ENCODE results near the gene PNPLA8.
"Not testable (repeated sequence)": the region's sequence is repeated elsewhere in the genome, so short reads cannot be mapped to it uniquely, and the experiment has no call there.

Gene PNPLA8

GRCh38 chr7:108467391-108467790 is 58.5 kb downstream of the PNPLA8 start:
- DNase-seq = no peak

- DNase-seq = not testable (repeated sequence)
Measured at GRCh38 chr7:108466322-108466721, 59.6 kb downstream of the PNPLA8 start.

GRCh38 chr7:108464743-108465142 is 61.2 kb downstream of the PNPLA8 start:
- DNase-seq = no peak

GRCh38 chr7:108463613-108464012 is 62.3 kb downstream of the PNPLA8 start:
- DNase-seq = no peak

- DNase-seq = no peak
Measured at GRCh38 chr7:108461840-108462239, 64.1 kb downstream of the PNPLA8 start.

GRCh38 chr7:108460964-108461363 is 65.0 kb downstream of the PNPLA8 start:
- DNase-seq = no peak

DNA sequence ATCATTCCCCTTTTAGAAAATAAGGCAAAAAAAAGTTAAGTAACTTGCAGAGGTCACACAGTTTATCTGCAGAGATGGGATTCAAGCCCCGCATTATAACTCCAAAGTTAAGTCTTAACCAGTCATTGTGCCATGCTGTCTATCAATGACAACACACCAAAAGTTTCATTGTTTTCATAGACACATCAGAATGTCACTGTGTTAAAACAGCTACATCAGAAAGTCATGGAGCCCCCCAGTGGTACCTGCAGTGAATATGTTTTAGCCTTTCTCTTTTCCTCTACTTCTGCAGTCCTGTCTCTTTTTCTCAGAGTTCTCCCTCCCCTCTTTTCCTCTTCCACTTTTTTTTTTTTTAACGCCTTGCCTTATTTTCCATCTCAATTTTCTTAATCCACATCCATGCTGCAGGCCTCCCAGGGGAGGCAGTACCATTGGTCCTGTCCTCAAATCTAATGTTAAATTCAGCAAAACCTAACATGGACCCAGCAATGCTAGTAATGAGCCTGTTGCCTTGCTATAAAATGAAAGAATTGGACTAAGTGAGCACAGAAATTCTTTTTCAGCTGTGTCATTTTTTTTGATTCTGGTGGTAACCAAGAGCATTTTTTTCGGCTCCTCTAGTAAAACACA is 65.9 kb downstream of the PNPLA8 start:
- peak; percentile 13 for DNase-seq

- DNase-seq = no peak
Measured at GRCh38 chr7:108457871-108458270, 68.1 kb downstream of the PNPLA8 start.

- no peak for DNase-seq
Measured at GRCh38 chr7:108456845-108457540, 68.9 kb downstream of the PNPLA8 start.

DNA sequence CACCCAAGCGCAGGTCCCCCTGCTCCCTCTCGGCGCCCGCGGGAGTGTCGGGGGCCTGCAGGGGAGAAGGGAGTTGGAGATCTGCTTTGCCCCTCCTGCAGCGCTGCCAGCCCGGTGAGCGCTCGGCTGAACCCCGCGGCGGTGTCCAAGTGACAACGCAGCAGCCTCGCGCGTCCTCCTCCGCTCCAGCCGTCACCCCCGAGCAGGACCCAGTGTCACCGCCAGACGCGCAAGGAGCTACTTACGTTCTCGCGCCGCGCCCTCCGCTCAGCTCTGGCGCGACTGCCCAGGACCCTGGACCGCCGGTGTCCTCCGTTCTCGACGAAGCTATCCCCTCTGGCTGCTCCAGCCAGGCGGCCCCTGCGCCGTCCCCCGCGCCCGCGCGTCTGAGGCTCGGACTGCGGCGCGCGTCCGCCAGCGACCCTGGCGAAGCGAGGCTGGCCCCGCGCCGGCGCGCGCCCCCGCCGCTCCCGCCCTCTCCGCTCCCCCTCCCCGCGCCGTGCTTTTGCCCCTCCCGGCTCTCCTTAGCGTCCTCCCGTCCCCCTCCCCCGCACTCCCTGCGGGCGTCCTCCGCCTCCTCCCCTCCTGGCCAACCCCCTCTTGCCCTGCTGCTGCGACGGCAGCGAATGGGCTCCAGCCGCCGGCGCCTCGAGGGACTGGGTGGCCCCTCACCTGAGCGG is 69.8 kb downstream of the PNPLA8 start, which contains the start of gene NRCAM:
NRCAM (minus strand) TSS at position 439 of the 680 bp plus-strand sequence. CDS start 216,372 bp downstream, outside the sequence.
- DNase-seq = peak; percentile 13

- peak; percentile 25 for DNase-seq
Measured at GRCh38 chr7:108455551-108455997, 70.4 kb downstream of the PNPLA8 start.

DNA sequence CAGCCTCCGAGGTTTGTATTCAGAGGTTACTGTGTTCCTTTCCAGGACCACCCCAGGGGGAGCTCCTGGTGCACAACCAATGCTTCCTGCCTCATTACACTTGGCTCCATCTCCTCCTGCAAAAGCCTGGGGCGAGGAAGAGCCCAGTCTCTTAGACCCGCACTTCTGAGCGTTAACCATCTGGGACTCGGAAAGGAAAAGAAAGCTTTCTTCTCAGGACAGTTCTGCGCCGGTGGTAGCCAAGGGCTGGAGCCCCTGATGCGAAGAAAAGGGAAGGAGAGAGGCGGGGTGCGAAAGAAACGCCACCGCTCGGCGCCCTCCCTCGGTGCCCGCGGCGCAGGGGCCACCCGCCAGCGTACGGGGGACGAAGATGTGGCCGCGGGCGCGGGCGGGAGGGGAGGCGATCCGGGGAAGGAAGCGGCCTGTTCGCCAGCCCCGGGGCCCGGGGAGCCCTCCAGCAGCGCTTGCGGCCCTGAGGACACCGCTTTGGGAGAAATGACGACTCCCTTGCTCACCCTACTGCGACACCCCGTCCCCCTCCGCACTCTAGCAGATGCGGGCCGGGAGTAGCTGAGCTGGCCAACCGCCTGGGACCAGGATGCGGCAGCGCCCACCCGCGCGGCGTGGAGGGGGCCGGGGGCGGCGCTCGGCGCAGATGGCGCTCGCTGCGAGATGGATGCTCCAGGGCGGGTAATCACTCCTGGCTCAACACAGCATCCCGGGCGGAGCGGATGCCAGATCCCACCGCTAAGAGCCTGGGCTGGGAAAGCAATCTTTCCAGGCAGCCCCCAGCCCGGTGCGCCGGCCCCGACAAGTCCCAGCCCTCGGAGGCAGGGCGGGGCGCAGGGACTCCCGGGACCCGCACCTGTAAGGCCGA is 71.0 kb downstream of the PNPLA8 start:
- no peak for DNase-seq

- no peak for DNase-seq
Measured at GRCh38 chr7:108454317-108454673, 71.6 kb downstream of the PNPLA8 start.

- DNase-seq = peak; percentile 15
Measured at GRCh38 chr7:108453320-108453719, 72.6 kb downstream of the PNPLA8 start.

DNA sequence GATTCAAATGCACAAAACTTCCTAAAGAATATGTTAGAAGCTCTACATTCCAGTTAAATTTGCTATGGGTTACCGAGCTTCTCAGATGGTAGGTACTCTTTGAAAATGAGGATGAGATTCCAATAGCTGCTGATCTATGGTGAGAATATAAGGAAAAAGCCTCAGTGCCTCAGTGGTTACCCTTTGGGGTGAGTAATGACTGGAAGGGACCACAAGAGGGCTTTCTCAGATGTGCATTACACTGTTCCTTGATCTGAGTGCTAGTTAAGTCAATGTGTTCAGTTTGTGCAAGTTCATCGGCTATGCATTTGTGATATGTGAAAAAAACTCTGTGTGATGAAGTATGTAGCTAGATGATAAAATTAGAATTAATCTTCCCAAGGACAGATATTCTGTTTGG is 73.2 kb downstream of the PNPLA8 start:
- DNase-seq = peak; percentile 13

GRCh38 chr7:108451296-108451848 is 74.6 kb downstream of the PNPLA8 start:
- no peak for DNase-seq

- no peak for DNase-seq
Measured at GRCh38 chr7:108450160-108450559, 75.8 kb downstream of the PNPLA8 start.

DNA sequence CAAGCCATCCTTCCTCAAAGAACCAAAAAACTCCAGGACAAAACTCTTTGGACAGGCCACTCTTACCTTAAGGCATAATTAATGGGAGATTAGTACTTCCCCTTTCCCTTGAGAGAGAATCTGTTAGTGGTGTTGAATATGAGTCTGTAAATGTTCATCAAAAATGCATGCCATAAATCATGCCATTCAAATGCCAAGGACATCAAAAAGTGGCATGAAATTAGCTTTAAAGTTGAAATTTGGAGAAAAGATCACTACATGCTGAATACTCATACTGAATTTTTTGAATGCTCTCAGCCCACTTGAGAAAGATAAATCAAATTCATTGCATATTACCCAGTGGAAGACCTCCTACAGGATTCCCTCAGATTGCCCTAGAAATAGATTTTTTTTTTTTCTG is 76.4 kb downstream of the PNPLA8 start:
- no peak for DNase-seq

DNA sequence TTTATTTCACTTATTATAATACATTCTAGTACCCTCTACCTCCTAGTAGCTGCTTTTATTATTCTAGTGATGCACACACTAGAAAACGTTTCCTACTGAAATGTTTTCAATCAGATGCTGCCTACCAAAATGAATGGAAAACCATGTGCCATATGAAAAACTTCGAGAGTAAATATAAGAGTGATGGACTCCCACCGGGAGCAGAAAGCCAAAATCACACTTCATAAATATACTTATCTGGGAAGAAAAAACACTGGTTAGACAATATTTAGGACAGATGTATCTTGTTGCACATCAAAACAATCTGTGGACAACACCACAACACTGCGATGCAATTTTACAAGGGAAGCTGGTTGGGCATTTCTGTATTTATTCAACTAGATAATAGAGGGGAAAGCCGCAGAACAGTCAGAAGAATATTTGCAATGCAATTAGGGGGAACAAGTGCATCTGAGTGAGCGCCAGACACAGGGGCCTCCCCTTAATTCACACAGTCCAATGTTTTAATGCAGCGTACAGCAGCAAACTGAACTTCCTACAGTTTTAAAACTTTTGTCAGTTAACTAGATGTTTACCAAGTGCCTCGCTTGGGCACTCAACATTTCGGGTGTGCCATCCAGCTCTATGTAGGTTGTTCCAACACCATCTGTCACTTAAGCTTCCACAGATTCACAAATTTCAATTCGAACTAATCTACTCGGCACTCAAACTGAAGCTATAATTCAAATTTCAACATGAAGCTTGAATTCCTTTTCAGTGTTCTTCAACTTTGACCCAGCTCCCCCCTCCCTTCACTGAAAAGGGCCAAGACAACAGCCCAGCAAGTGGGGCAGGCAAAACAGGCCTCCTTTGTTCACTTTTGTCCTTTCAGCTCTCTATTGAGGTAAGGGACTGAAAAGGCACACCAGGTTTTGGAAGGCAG is 77.1 kb downstream of the PNPLA8 start:
- no peak for DNase-seq

DNA sequence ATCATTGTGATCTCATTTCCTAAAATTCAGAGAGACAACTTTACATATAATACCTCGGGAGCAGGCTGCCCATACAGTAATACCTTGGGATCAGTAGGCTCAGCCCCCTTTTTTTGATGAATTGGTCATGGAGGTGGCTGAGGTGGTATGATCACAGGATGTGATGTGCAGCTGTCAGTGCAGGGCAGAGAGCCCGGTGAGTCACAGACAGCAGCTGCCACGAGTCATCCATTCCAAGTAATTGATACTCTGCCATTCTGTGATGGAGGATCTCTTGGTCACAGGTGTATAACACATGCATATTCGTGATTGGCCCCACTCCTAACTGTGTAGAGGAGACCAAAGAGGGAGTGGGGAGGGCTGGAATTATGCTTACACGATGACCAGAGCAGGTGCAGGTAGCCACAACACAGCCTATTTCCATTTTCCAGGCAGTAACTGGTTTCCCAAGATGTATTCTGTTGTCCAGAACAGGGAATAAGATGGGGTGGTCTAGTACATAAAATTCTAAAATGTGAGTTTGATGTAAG is 83.8 kb downstream of the PNPLA8 start:
- DNase-seq = no peak

- DNase-seq = no peak
Measured at GRCh38 chr7:108441392-108441955, 84.5 kb downstream of the PNPLA8 start.
